ENCODE measurements around the gene GBP7. TPM values are rescaled to one million over a fixed set of nuclear protein-coding genes. Genes with fewer than 3 reads are reported as not detected.

Gene GBP7
- total RNA-seq, 1 experiment from 2014 or later, result not detected

GRCh38 chr1:89125240-89125912 is 50.4 kb downstream of the GBP7 start:
- ChIA-PET CTCF (no interaction called here), POLR2A (ENCODE audit: low non-redundant PET) (no interaction called here)
- Histone ChIP-seq H3K27me3 (replicated peaks; ENCODE audit: insufficient read depth, low read depth, low read length, poor library complexity) (no peaks in the 10 kb centered on the region), H3K27ac (ENCODE audit: low read depth, low read length, poor library complexity, severe bottlenecking) (no peak overlapping the region), H3K9me3 (ENCODE audit: low read depth, low read length, poor library complexity, severe bottlenecking) (no peaks in the 10 kb centered on the region), H3K36me3 (ENCODE audit: insufficient read depth, low read length, poor library complexity, severe bottlenecking) (no peaks in the 10 kb centered on the region), H3K4me1 (ENCODE audit: insufficient read depth, low read length, poor library complexity, severe bottlenecking) (peaks cover 3% of the 10 kb centered on the region), H3K4me3 (ENCODE audit: low read depth, low read length, poor library complexity, severe bottlenecking) (no peak overlapping the region)
- TF ChIP-seq EZH2 (IDR thresholded peaks at IDR 0.05; ENCODE audit: borderline replicate concordance, low read depth, low read length, poor library complexity, severe bottlenecking), result no peak
- TF ChIP-seq, protein P1, sequence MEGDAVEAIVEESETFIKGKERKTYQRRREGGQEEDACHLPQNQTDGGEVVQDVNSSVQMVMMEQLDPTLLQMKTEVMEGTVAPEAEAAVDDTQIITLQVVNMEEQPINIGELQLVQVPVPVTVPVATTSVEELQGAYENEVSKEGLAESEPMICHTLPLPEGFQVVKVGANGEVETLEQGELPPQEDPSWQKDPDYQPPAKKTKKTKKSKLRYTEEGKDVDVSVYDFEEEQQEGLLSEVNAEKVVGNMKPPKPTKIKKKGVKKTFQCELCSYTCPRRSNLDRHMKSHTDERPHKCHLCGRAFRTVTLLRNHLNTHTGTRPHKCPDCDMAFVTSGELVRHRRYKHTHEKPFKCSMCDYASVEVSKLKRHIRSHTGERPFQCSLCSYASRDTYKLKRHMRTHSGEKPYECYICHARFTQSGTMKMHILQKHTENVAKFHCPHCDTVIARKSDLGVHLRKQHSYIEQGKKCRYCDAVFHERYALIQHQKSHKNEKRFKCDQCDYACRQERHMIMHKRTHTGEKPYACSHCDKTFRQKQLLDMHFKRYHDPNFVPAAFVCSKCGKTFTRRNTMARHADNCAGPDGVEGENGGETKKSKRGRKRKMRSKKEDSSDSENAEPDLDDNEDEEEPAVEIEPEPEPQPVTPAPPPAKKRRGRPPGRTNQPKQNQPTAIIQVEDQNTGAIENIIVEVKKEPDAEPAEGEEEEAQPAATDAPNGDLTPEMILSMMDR (conservative IDR thresholded peaks at IDR 0.05; ENCODE audit: low read depth, low read length), result no peak
- no TSS peak for BruUV-seq (replicated peaks)
- intact Hi-C loops (cut with micrococcal nuclease; ENCODE audit: unreplicated experiment), result no loop called here
- DNase-seq (ENCODE audit: low spot score), result no peak

- no peak for TF ChIP-seq EZH2 (IDR thresholded peaks at IDR 0.05; ENCODE audit: borderline replicate concordance, low read depth, low read length, poor library complexity, severe bottlenecking)
- TF ChIP-seq, protein P1 (conservative IDR thresholded peaks at IDR 0.05; ENCODE audit: low read depth, low read length), result no peak
- Histone ChIP-seq H3K4me1 (ENCODE audit: insufficient read depth, low read length, poor library complexity, severe bottlenecking) (peaks cover 3% of the 10 kb centered on the region), H3K36me3 (ENCODE audit: insufficient read depth, low read length, poor library complexity, severe bottlenecking) (no peaks in the 10 kb centered on the region), H3K27ac (ENCODE audit: low read depth, low read length, poor library complexity, severe bottlenecking) (no peak overlapping the region), H3K4me3 (ENCODE audit: low read depth, low read length, poor library complexity, severe bottlenecking) (no peak overlapping the region), H3K27me3 (replicated peaks; ENCODE audit: insufficient read depth, low read depth, low read length, poor library complexity) (no peaks in the 10 kb centered on the region), H3K9me3 (ENCODE audit: low read depth, low read length, poor library complexity, severe bottlenecking) (no peaks in the 10 kb centered on the region)
- no TSS peak for BruUV-seq (replicated peaks)
- ChIA-PET CTCF (interaction anchor here (0.5 kb wide), 1 partner anchor 240 kb away, joined by 3 read pairs; no protein-coding TSS in a partner anchor), POLR2A (ENCODE audit: low non-redundant PET) (no interaction called here)
- intact Hi-C loops (cut with micrococcal nuclease; ENCODE audit: unreplicated experiment), result no loop called here
- no peak for DNase-seq (ENCODE audit: low spot score)
Measured at GRCh38 chr1:89121641-89122040, 54.2 kb downstream of the GBP7 start.

GRCh38 chr1:89114662-89115061 is 61.1 kb downstream of the GBP7 start:
- Histone ChIP-seq H3K27ac (ENCODE audit: low read depth, low read length, poor library complexity, severe bottlenecking) (no peak overlapping the region), H3K4me1 (ENCODE audit: insufficient read depth, low read length, poor library complexity, severe bottlenecking) (no peaks in the 10 kb centered on the region), H3K9me3 (ENCODE audit: low read depth, low read length, poor library complexity, severe bottlenecking) (no peaks in the 10 kb centered on the region), H3K36me3 (ENCODE audit: insufficient read depth, low read length, poor library complexity, severe bottlenecking) (no peaks in the 10 kb centered on the region), H3K27me3 (replicated peaks; ENCODE audit: insufficient read depth, low read depth, low read length, poor library complexity) (no peaks in the 10 kb centered on the region), H3K4me3 (ENCODE audit: low read depth, low read length, poor library complexity, severe bottlenecking) (no peak overlapping the region)
- intact Hi-C loops (cut with micrococcal nuclease; ENCODE audit: unreplicated experiment), result no loop called here
- ChIA-PET POLR2A (ENCODE audit: low non-redundant PET) (no interaction called here), CTCF (no interaction called here)
- no peak for DNase-seq (ENCODE audit: low spot score)
- BruUV-seq (replicated peaks), result no TSS peak
- TF ChIP-seq, protein P1 (conservative IDR thresholded peaks at IDR 0.05; ENCODE audit: low read depth, low read length), result no peak

All from A673 (cell line).